Measurements from ENCODE around the gene INPP5D. TPM values are rescaled to one million over a fixed set of nuclear protein-coding genes. Genes with fewer than 3 reads are reported as not detected.

The INPP5D gene
- total and polyA plus RNA-seq, 2 donors (not counting 3 experiments of a cell fraction or from before 2014, with no cell fraction given) = 13.9 to 46.6 TPM

DNA sequence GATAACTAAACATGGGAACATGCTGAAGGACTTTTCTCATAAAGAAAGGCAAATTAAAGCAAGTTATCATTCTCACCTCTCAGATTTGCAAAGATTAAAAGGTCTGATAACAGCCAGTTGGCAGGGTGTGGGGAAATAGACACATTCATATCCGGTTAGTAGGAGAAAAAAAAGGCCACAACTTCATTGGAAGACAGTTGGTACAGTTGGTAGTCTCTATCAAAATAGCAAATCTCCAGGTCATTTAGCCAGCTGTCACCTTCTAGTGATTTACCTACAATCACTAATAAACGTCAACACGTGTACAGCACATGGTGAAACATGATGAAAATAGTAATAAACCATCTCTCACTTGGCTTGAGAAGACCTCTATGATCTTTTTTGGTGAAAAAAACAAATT lies 16.6 kb downstream of the INPP5D start:
- no TSS peak for BruUV-seq (replicated peaks)
- DNase-seq (ENCODE audit: low read depth, low spot score) (peak; percentile 65), FAIRE-seq (peak; percentile 67)

GRCh38 chr2:233079473-233079877 lies 19.3 kb downstream of the INPP5D start:
- peaks cover 36% of the 10 kb centered on the region for H3K4me1 ChIP-seq (ENCODE audit: control insufficient read depth, extremely low read depth, insufficient read depth, low read length)
- ChIA-PET POLR2A (no interaction called here), CTCF (no interaction called here)
- no peaks in the 10 kb centered on the region for H3K27me3 ChIP-seq (ENCODE audit: control insufficient read depth in 2 of 2, insufficient read depth in 2 of 2, low read length in 2 of 2)
- H3K4me3 ChIP-seq (replicated peaks in 1 of 3; ENCODE audit: insufficient read depth in 1 of 3, low read depth in 1 of 3, low read length in 3 of 3) = no peak overlapping the region
- BruUV-seq (replicated peaks) = no TSS peak
- H3K27ac ChIP-seq (ENCODE audit: insufficient read depth, low read depth, low read length) = no peak overlapping the region
- H3K79me2 ChIP-seq (ENCODE audit: control insufficient read depth, insufficient read depth, low read length) = peaks cover 2% of the 10 kb centered on the region
- H3K36me3 ChIP-seq (ENCODE audit: control insufficient read depth in 2 of 2, extremely low read depth in 1 of 2, insufficient read depth in 2 of 2, low read length in 2 of 2) = peaks cover 0 to 19% of the 10 kb centered on the region in 2 experiments
- H3K9ac ChIP-seq (replicated peaks; ENCODE audit: extremely low read depth, insufficient read depth, low read length) = no peak overlapping the region
- no peaks in the 10 kb centered on the region for H3K9me3 ChIP-seq (replicated peaks; ENCODE audit: control insufficient read depth, insufficient read depth, low read length)
- intact Hi-C loops (cut with micrococcal nuclease) (no loop called here), dilution Hi-C loops (cut with MboI; ENCODE audit: extremely low pct_ligation_motif_present, low sequenced_read_pairs) (no loop called here)
- H3K4me2 ChIP-seq (ENCODE audit: insufficient read depth, low read length) = no peak overlapping the region
- TF ChIP-seq, protein P1, sequence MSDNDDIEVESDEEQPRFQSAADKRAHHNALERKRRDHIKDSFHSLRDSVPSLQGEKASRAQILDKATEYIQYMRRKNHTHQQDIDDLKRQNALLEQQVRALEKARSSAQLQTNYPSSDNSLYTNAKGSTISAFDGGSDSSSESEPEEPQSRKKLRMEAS (IDR thresholded peaks at IDR 0.05; ENCODE audit: insufficient read depth, insufficient read length) = no peak
- TF ChIP-seq JUN (IDR thresholded peaks at IDR 0.05; ENCODE audit: borderline replicate concordance, insufficient read depth, insufficient read length, low read depth) = no peak
- no peak for TF ChIP-seq MYC (IDR thresholded peaks at IDR 0.05; ENCODE audit: low read depth, low read length)
- no peak for TF ChIP-seq FOS (IDR thresholded peaks at IDR 0.05; ENCODE audit: borderline replicate concordance, insufficient read depth, low read length)
- no peak for TF ChIP-seq EZH2 (IDR thresholded peaks at IDR 0.05; ENCODE audit: borderline replicate concordance, low read depth, low read length, severe bottlenecking)
- TF ChIP-seq, protein P2, sequence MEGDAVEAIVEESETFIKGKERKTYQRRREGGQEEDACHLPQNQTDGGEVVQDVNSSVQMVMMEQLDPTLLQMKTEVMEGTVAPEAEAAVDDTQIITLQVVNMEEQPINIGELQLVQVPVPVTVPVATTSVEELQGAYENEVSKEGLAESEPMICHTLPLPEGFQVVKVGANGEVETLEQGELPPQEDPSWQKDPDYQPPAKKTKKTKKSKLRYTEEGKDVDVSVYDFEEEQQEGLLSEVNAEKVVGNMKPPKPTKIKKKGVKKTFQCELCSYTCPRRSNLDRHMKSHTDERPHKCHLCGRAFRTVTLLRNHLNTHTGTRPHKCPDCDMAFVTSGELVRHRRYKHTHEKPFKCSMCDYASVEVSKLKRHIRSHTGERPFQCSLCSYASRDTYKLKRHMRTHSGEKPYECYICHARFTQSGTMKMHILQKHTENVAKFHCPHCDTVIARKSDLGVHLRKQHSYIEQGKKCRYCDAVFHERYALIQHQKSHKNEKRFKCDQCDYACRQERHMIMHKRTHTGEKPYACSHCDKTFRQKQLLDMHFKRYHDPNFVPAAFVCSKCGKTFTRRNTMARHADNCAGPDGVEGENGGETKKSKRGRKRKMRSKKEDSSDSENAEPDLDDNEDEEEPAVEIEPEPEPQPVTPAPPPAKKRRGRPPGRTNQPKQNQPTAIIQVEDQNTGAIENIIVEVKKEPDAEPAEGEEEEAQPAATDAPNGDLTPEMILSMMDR (IDR thresholded peaks at IDR 0.05; ENCODE audit: extremely low read depth in 1 of 2, insufficient read depth in 1 of 2, low read depth in 1 of 2, low read length in 2 of 2) = no peak
- no peak for TF ChIP-seq POLR2A (IDR thresholded peaks at IDR 0.05; ENCODE audit: low read depth, low read length)
- no peak for TF ChIP-seq GATA2 (IDR thresholded peaks at IDR 0.05; ENCODE audit: insufficient read depth, insufficient read length, low read depth, low read length)
- TF ChIP-seq POLR2AphosphoS5 (IDR thresholded peaks at IDR 0.05; ENCODE audit: insufficient read depth, low read depth, low read length) = no peak
- H3K9me1 ChIP-seq (replicated peaks; ENCODE audit: control insufficient read depth, extremely low read depth, insufficient read depth, low read length) = no peaks in the 10 kb centered on the region
- no peak overlapping the region for H2AFZ ChIP-seq (ENCODE audit: low read depth, low read length)
- DNase-seq (ENCODE audit: low read depth, low spot score) (no peak), FAIRE-seq (no peak)
- no peaks in the 10 kb centered on the region for H4K20me1 ChIP-seq (replicated peaks; ENCODE audit: control insufficient read depth, extremely low read depth, insufficient read depth, low read length)

More for the DNA sequence above, 16.6 kb downstream of the INPP5D start:
- Histone ChIP-seq H2AFZ (ENCODE audit: low read depth, low read length) (no peak overlapping the region), H3K36me3 (ENCODE audit: control insufficient read depth in 2 of 2, extremely low read depth in 1 of 2, insufficient read depth in 2 of 2, low read length in 2 of 2) (peaks cover 0 to 20% of the 10 kb centered on the region in 2 experiments), H3K9ac (replicated peaks; ENCODE audit: extremely low read depth, insufficient read depth, low read length) (no peak overlapping the region), H4K20me1 (replicated peaks; ENCODE audit: control insufficient read depth, extremely low read depth, insufficient read depth, low read length) (no peaks in the 10 kb centered on the region), H3K27ac (ENCODE audit: insufficient read depth, low read depth, low read length) (no peak overlapping the region), H3K4me3 (replicated peaks in 1 of 3; ENCODE audit: insufficient read depth in 1 of 3, low read depth in 1 of 3, low read length in 3 of 3) (no peak overlapping the region), H3K4me1 (ENCODE audit: control insufficient read depth, extremely low read depth, insufficient read depth, low read length) (peaks cover 18% of the 10 kb centered on the region), H3K9me1 (replicated peaks; ENCODE audit: control insufficient read depth, extremely low read depth, insufficient read depth, low read length) (no peaks in the 10 kb centered on the region), H3K27me3 (ENCODE audit: control insufficient read depth in 2 of 2, insufficient read depth in 2 of 2, low read length in 2 of 2) (no peaks in the 10 kb centered on the region), H3K4me2 (ENCODE audit: insufficient read depth, low read length) (peak overlapping the region; percentile 57), H3K79me2 (ENCODE audit: control insufficient read depth, insufficient read depth, low read length) (peaks cover 5% of the 10 kb centered on the region), H3K9me3 (replicated peaks; ENCODE audit: control insufficient read depth, insufficient read depth, low read length) (no peaks in the 10 kb centered on the region)
- dilution Hi-C loops (cut with MboI; ENCODE audit: extremely low pct_ligation_motif_present, low sequenced_read_pairs) (no loop called here), intact Hi-C loops (cut with micrococcal nuclease) (loop anchor here (1.0 to 2.0 kb wide), 2 partner anchors 9 to 16 kb away; partner anchors contain the start of gene INPP5D)
- TF ChIP-seq FOS (IDR thresholded peaks at IDR 0.05; ENCODE audit: borderline replicate concordance, insufficient read depth, low read length) (peak; percentile 19), JUN (IDR thresholded peaks at IDR 0.05; ENCODE audit: borderline replicate concordance, insufficient read depth, insufficient read length, low read depth) (no peak), GATA2 (IDR thresholded peaks at IDR 0.05; ENCODE audit: insufficient read depth, insufficient read length, low read depth, low read length) (peak; percentile 96)
- CTCF ChIA-PET = interaction anchor here (1.0 to 2.0 kb wide), 5 partner anchors 10 to 48 kb away, joined by 3 to 9 read pairs (median 5); partner anchors contain the start of gene INPP5D
- POLR2A ChIA-PET = interaction anchor here (1.8 kb wide), 1 partner anchor 16 kb away, joined by 6 read pairs; the partner anchor contains the start of gene INPP5D

Measured in endothelial cell of umbilical vein (primary cell).